Activated naive CD4-positive, alpha-beta T cell treated with anti-CD3 and anti-CD28 coated beads for 36 hours (primary cell): ENCODE results near the gene MAPK14. TPM values are rescaled to one million over a fixed set of nuclear protein-coding genes. Genes with fewer than 3 reads are reported as not detected.

Experiments
- CTCF ChIA-PET: fragments of 350-600 bp; sonication (Branson Sonifier 250); formaldehyde crosslinking; loops from one replicate; lab custom pipeline; 2021; ENCODE audit warnings: antibody characterized with exemption; lab: Charles Lee
- DNase-seq: peaks from one replicate; pipeline ENCODE4 v3.0.0-alpha.2; 2020
- H3K27ac Mint-ChIP-seq: one replicate; pipeline ENCODE4 v1.8.0; 2021; ENCODE audit warnings: mild to moderate bottlenecking, mixed read lengths
- H3K27me3 Mint-ChIP-seq: one replicate; pipeline ENCODE4 v1.8.0; 2021; ENCODE audit warnings: low read depth, mixed read lengths
- H3K36me3 Mint-ChIP-seq: one replicate; pipeline ENCODE4 v1.8.0; 2021; ENCODE audit warnings: low read depth, mixed read lengths
- H3K4me1 Mint-ChIP-seq: one replicate; pipeline ENCODE4 v1.8.0; 2021; ENCODE audit warnings: low read depth, mixed read lengths
- H3K4me3 Mint-ChIP-seq: one replicate; pipeline ENCODE4 v1.8.0; 2021; ENCODE audit warnings: mild to moderate bottlenecking, moderate library complexity, mixed read lengths
- H3K9me3 Mint-ChIP-seq: one replicate; pipeline ENCODE4 v1.8.0; 2021; ENCODE audit warnings: mixed read lengths
- intact Hi-C: fragments of 100-400 bp; cut with micrococcal nuclease; formaldehyde crosslinking; loops from one replicate; pipeline ENCODE4 v1.15.1; 2023
- total RNA-seq, 2 experiments: library from RNA; stranded (reverse); gene quantifications; one replicate each; pipeline ENCODE4 v1.2.3, GENCODE V29; 2021

Gene MAPK14
- total RNA-seq, 2 experiments from 2014 or later, result 39.9 to 40.3 TPM

DNA sequence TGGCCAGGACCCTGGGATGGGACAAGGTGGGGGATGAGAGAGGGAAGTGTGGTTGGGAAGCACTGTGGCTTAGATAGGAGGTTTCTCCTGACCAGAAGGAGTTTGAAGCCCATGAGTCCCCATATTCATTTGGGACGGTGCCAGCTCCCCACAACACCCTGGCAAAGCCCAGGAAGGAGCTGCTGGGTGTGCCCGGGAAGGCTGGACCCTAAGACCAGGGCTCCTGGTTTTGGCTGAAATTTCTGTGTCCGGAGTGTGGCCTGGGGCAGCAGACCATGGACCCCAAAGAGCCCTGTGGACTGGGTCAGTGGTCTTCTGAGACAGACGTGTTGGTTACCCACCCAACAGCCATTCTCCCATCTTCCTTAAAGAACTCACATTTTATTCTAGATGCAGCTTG is 117.9 kb downstream of the MAPK14 start:
- H3K4me1 Mint-ChIP-seq, result peaks cover 24% of the 10 kb centered on the region
- H3K4me3 Mint-ChIP-seq, result no peak overlapping the region
- intact Hi-C loops, result no loop called here
- H3K36me3 Mint-ChIP-seq, result peaks cover 6% of the 10 kb centered on the region
- CTCF ChIA-PET, result no interaction called here
- H3K27ac Mint-ChIP-seq, result no peak overlapping the region
- H3K27me3 Mint-ChIP-seq, result no peaks in the 10 kb centered on the region
- DNase-seq, result no peak
- H3K9me3 Mint-ChIP-seq, result peaks cover 6% of the 10 kb centered on the region

DNA sequence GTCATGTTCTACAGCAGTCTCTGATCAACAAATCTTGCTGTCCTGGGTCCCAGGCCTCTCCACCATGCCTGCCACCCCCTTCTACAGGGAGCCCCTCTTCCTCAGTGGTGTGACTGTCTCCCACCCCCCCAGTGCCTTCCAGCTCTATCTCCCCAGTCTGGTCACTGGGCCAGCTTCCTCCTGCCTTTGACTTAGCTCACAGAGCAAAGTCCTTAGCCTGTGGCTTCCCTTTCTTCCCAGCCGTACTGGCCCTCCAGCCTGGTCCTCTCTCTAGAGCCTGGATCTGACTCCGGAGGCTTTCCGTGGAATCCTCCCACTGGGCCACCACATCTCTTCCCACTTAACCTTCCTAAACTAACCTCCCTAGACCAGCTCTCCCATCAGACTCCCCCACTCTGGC is 119.7 kb downstream of the MAPK14 start:
- Mint-ChIP-seq H3K27ac (no peak overlapping the region), H3K4me1 (peaks cover 15% of the 10 kb centered on the region), H3K36me3 (peaks cover under 1% of the 10 kb centered on the region), H3K27me3 (no peaks in the 10 kb centered on the region), H3K9me3 (peaks cover 6% of the 10 kb centered on the region), H3K4me3 (no peak overlapping the region)
- CTCF ChIA-PET, result interaction anchor here (0.5 kb wide), 1 partner anchor 1549 kb away, joined by 3 read pairs; no protein-coding TSS in a partner anchor
- no peak for DNase-seq
- intact Hi-C loops, result no loop called here

DNA sequence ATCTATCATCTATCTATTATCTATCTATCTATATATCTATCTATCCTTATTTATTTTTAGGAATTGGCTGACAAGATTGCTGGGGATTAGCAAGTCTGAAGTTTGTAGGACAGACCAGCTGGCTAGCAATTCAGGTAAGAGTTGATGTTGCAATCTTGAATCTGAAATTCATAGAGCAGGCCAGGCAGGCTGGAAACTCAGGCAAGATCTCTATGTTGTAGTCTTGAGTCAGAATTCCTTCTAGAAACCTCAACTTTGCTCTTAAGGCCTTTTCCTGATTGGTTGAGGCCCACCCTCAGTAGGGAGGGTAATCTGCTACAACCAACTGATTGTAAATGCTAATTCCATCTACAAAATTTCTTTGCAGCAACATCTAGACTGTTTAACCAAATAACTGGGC is 121.9 kb downstream of the MAPK14 start:
- no peaks in the 10 kb centered on the region for H3K36me3 Mint-ChIP-seq
- CTCF ChIA-PET, result interaction anchor here (1.4 kb wide), 1 partner anchor 103 kb away, joined by 4 read pairs; no protein-coding TSS in a partner anchor
- peaks cover 6% of the 10 kb centered on the region for H3K9me3 Mint-ChIP-seq
- no peak for DNase-seq
- H3K27ac Mint-ChIP-seq, result no peak overlapping the region
- H3K4me3 Mint-ChIP-seq, result no peak overlapping the region
- intact Hi-C loops, result no loop called here
- H3K27me3 Mint-ChIP-seq, result no peaks in the 10 kb centered on the region
- H3K4me1 Mint-ChIP-seq, result peaks cover 15% of the 10 kb centered on the region

DNA sequence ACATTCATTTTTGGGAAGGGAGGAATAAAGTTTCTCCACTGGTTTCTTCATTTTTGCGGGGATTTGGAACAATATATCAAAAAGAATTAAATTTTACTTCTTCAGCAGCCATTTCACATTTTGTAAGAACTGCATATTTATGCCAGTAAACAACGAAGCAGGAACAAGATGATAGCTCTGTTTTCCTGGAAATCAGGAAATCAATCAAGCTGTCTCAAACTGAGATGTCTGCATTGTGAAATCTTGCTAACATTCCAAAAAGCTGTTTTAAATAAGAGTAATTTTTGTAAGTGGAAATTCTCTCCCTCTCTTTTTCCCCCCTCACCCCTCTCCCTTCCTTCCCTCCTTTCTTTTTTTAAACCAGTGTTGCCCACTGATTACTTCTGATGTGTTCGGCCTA is 122.7 kb downstream of the MAPK14 start:
- CTCF ChIA-PET, result interaction anchor here (1.4 kb wide), 1 partner anchor 102 kb away, joined by 4 read pairs; no protein-coding TSS in a partner anchor
- Mint-ChIP-seq H3K27me3 (no peaks in the 10 kb centered on the region), H3K27ac (no peak overlapping the region), H3K4me1 (peaks cover 15% of the 10 kb centered on the region), H3K36me3 (no peaks in the 10 kb centered on the region), H3K4me3 (no peak overlapping the region), H3K9me3 (peaks cover 6% of the 10 kb centered on the region)
- intact Hi-C loops, result no loop called here
- no peak for DNase-seq

DNA sequence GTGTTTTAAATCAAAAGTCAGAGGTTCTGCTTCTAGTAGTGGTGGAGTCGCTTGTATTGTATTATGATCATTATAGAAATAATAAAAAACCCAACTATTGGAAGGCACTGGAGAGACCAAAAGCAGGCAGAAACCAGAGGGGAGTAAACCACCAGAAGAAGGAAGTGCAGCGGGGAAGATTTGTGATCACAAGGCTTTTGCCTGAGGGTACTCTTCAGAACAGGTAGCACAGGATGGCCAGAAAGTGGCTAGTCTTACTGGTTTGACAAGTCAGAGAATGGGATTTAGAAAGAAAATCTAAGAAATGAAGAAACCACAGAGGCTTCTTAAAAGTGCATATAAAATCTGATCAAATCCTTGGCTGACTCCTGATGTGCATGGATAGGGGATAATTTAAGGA is 126.7 kb downstream of the MAPK14 start:
- CTCF ChIA-PET, result no interaction called here
- no peaks in the 10 kb centered on the region for H3K27me3 Mint-ChIP-seq
- peaks cover 8% of the 10 kb centered on the region for H3K9me3 Mint-ChIP-seq
- H3K36me3 Mint-ChIP-seq, result peaks cover 8% of the 10 kb centered on the region
- H3K4me1 Mint-ChIP-seq, result peaks cover 6% of the 10 kb centered on the region
- H3K27ac Mint-ChIP-seq, result no peak overlapping the region
- DNase-seq, result no peak
- no peak overlapping the region for H3K4me3 Mint-ChIP-seq
- intact Hi-C loops, result no loop called here

DNA sequence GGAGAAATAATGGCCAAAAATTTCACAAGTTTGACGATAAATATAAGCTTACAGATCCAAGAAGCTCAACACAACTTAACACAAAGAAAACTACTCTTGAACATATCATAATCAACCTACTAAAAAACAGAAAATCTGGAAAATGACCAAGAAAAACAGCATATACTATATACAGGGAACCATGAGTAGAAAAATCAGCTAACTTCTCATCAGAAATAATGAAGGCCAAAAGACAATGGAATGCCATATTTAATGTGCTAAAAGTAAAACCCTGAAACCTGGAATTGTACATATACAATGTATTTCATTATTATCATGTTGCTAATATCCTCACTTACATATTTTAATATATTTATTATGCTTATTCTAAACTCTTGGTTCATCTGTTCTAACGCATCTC is 128.1 kb downstream of the MAPK14 start:
- peaks cover 8% of the 10 kb centered on the region for H3K9me3 Mint-ChIP-seq
- H3K36me3 Mint-ChIP-seq, result peaks cover 8% of the 10 kb centered on the region
- intact Hi-C loops, result no loop called here
- no peak overlapping the region for H3K4me3 Mint-ChIP-seq
- H3K27ac Mint-ChIP-seq, result no peak overlapping the region
- CTCF ChIA-PET, result no interaction called here
- no peaks in the 10 kb centered on the region for H3K27me3 Mint-ChIP-seq
- no peak for DNase-seq
- peaks cover under 1% of the 10 kb centered on the region for H3K4me1 Mint-ChIP-seq

DNA sequence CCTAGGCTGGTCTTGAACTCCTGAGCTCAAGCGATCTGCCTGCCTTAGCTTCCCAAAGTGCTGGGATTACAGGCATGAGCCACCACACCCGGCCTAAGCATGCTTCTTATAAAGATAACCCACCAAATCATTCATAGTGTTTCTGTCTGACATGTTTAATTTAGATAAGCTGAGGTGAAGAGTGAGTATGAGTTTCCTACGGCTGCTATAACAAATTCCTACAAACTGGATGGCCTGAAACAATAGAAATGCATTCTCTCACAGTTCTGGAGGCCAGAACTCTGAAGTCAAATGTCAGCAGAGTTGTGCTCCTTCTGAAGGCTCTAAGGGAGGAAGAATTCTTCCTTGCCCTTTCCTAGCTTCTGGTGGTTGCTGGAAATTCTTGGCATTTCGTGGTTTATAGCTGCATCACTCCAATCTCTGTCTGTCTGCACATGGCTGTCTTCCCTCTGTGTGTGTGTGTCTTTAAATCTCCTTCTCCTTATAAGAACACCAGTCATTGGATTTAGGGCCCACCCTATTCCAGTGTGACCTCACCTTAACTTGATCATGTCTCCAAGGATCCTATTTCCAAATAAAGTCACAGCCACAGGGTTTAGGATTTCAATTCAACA is 132.6 kb downstream of the MAPK14 start:
- CTCF ChIA-PET, result no interaction called here
- no peak overlapping the region for H3K4me3 Mint-ChIP-seq
- H3K27ac Mint-ChIP-seq, result no peak overlapping the region
- H3K36me3 Mint-ChIP-seq, result peaks cover 8% of the 10 kb centered on the region
- intact Hi-C loops, result no loop called here
- peaks cover 8% of the 10 kb centered on the region for H3K9me3 Mint-ChIP-seq
- no peak for DNase-seq
- H3K27me3 Mint-ChIP-seq, result no peaks in the 10 kb centered on the region
- H3K4me1 Mint-ChIP-seq, result no peaks in the 10 kb centered on the region

Other genes with a start within 250 kb of the MAPK14 start
- not detected for gene CLPSL1, start 246.8 kb upstream of the MAPK14 start, total RNA-seq
- not detected for gene CLPS, start 230.5 kb upstream of the MAPK14 start, total RNA-seq
- not detected for gene LHFPL5, start 222.5 kb upstream of the MAPK14 start, total RNA-seq
- gene SRPK1, start 106.7 kb upstream of the MAPK14 start, total RNA-seq, result 100 to 1,000 TPM; 126 to 127 TPM
- gene SLC26A8, start 3.2 kb upstream of the MAPK14 start, total RNA-seq, result not detected
- gene MAPK13, start 102.7 kb downstream of the MAPK14 start, total RNA-seq, result 10 to 100 TPM; 49.8 to 51.4 TPM
- 10 to 100 TPM; 15.3 to 15.9 TPM for gene BRPF3, start 168.9 kb downstream of the MAPK14 start, total RNA-seq
- gene PNPLA1, start 242.3 kb downstream of the MAPK14 start, total RNA-seq, result not detected